Fibroblast of lung (primary cell): ENCODE results near the gene DLGAP3.

Source experiments
- CTCF ChIP-seq, 2 donors: IDR thresholded peaks in 1 of 2; conservative IDR thresholded peaks in 1 of 2; 1 replicate in 1 of 2; 2 replicates in 1 of 2; pipeline ENCODE4 v1.5.1; 2011 to 2012; ENCODE audit warnings: low read length in 2 of 2, control low read depth in 1 of 2, inconsistent platforms in 1 of 2, low read depth in 1 of 2, mild to moderate bottlenecking in 1 of 2
- EZH2 ChIP-seq: IDR thresholded peaks from 2 replicates; pipeline ENCODE4 v1.5.1; 2012; ENCODE audit warnings: low read length, control low read depth, mild to moderate bottlenecking; ENCODE audit errors: missing control alignments

GRCh38 chr1:34911465-34911864 is 18.0 kb downstream of the DLGAP3 start:
- no peak for TF ChIP-seq CTCF (conservative IDR thresholded peaks at IDR 0.05 in 1 of 2, IDR thresholded peaks at IDR 0.05 in 1 of 2; ENCODE audit: low read depth in 1 of 2, low read length in 2 of 2)
- TF ChIP-seq EZH2, result no peak
